ENCODE data around the gene BAK1. TPM values are rescaled to one million over a fixed set of nuclear protein-coding genes. Genes with fewer than 3 reads are reported as not detected.
A peak's percentile ranks its signal among the peaks of the same experiment; 100 is the strongest.

BAK1 gene
- total RNA-seq, 4 donors from 2014 or later: 14.3 to 26.2 (median 20.0) TPM

GRCh38 chr6:33570806-33571636, 9.1 kb downstream of the BAK1 start:
- WGBS, 2 donors: 0 to 1% methylated on average over 24 to 43 of the region's 44 CpGs
- Histone ChIP-seq H3K27me3 (no peaks in the 10 kb centered on the region), H3K9me3 (no peaks in the 10 kb centered on the region), H3K36me3 (peaks cover 12 to 36% (median 23%) of the 10 kb centered on the region in 3 donors), H3K27ac (peak overlapping the region; percentile 87 to 95 (median 94)), H3K4me3 (peak overlapping the region; percentile 42 to 82 (median 72)), H3K4me1 (peaks cover 6 to 22% (median 11%) of the 10 kb centered on the region in 3 donors)
- intact Hi-C loops (cut with DNase I): loop anchor here (10.0 kb wide), 1 partner anchor 156 kb away; the partner anchor contains the start of genes CUTA and PHF1
- peak; percentile 47 for DNase-seq
- TF ChIP-seq POLR2A (IDR thresholded peaks at IDR 0.05) (peak in 1 of 4 donors; percentile 59), CTCF (IDR thresholded peaks at IDR 0.05) (no peak)

GRCh38 chr6:33568826-33569570, 11.1 kb downstream of the BAK1 start:
- no peak overlapping the region for H3K4me3 ChIP-seq
- H3K4me1 ChIP-seq: peaks cover 6 to 20% (median 11%) of the 10 kb centered on the region in 3 donors
- no peak for DNase-seq
- no peak overlapping the region for H3K27ac ChIP-seq
- H3K9me3 ChIP-seq: no peaks in the 10 kb centered on the region
- no peaks in the 10 kb centered on the region for H3K27me3 ChIP-seq
- intact Hi-C loops (cut with DNase I): no loop called here
- TF ChIP-seq POLR2A (IDR thresholded peaks at IDR 0.05) (no peak), CTCF (IDR thresholded peaks at IDR 0.05) (no peak)
- H3K36me3 ChIP-seq: peaks cover 0 to 16% (median 3%) of the 10 kb centered on the region in 3 donors
- 91 to 92% methylated on average over 5 to 6 of the region's 6 CpGs for WGBS, 2 donors

GRCh38 chr6:33567836-33568235, 12.2 kb downstream of the BAK1 start:
- WGBS, 2 donors: 51 to 100% methylated on average over 1 to 5 of the region's 8 CpGs
- no peak for DNase-seq
- H3K4me3 ChIP-seq: no peak overlapping the region
- intact Hi-C loops (cut with DNase I): no loop called here
- H3K27me3 ChIP-seq: no peaks in the 10 kb centered on the region
- no peak for TF ChIP-seq CTCF (IDR thresholded peaks at IDR 0.05)
- no peak for TF ChIP-seq POLR2A (IDR thresholded peaks at IDR 0.05)
- H3K9me3 ChIP-seq: no peaks in the 10 kb centered on the region
- H3K4me1 ChIP-seq: peaks cover 6 to 20% (median 11%) of the 10 kb centered on the region in 3 donors
- H3K36me3 ChIP-seq: peaks cover 0 to 8% (median 0%) of the 10 kb centered on the region in 3 donors
- H3K27ac ChIP-seq: no peak overlapping the region

GRCh38 chr6:33566182-33567084, 13.6 kb downstream of the BAK1 start:
- H3K27ac ChIP-seq: no peak overlapping the region
- no peaks in the 10 kb centered on the region for H3K36me3 ChIP-seq
- no peak for DNase-seq
- no peaks in the 10 kb centered on the region for H3K27me3 ChIP-seq
- intact Hi-C loops (cut with DNase I): no loop called here
- H3K4me1 ChIP-seq: peaks cover 1 to 11% (median 5%) of the 10 kb centered on the region in 3 donors
- 65 to 75% methylated on average over 11 of the region's 11 CpGs for WGBS, 2 donors
- H3K4me3 ChIP-seq: no peak overlapping the region
- no peaks in the 10 kb centered on the region for H3K9me3 ChIP-seq
- TF ChIP-seq CTCF (IDR thresholded peaks at IDR 0.05) (no peak), POLR2A (IDR thresholded peaks at IDR 0.05) (no peak)

All from esophagus squamous epithelium (tissue), 5 donors.